ENCODE measurements around the gene ADAT1. TPM values are rescaled to one million over a fixed set of nuclear protein-coding genes. Genes with fewer than 3 reads are reported as not detected.

ADAT1 gene
- total RNA-seq, 1 experiment from 2014 or later, result 44.2 TPM

- no peak for TF ChIP-seq CTCF (IDR thresholded peaks at IDR 0.05 in 2 of 3, conservative IDR thresholded peaks at IDR 0.05 in 1 of 3; ENCODE audit: borderline replicate concordance in 1 of 3, insufficient read depth in 1 of 3, low read depth in 2 of 3, low read length in 2 of 3)
- TF ChIP-seq CBX3 (IDR thresholded peaks at IDR 0.05; ENCODE audit: low read depth), result no peak
- no peak for TF ChIP-seq EZH2phosphoT487 (IDR thresholded peaks at IDR 0.05; ENCODE audit: borderline replicate concordance)
- peak; percentile 81 for TF ChIP-seq EGR1 (IDR thresholded peaks at IDR 0.05; ENCODE audit: low read depth)
- TF ChIP-seq, protein P1, sequence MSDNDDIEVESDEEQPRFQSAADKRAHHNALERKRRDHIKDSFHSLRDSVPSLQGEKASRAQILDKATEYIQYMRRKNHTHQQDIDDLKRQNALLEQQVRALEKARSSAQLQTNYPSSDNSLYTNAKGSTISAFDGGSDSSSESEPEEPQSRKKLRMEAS (IDR thresholded peaks at IDR 0.05), result peak; percentile 92
- TF ChIP-seq POLR2A (IDR thresholded peaks at IDR 0.05; ENCODE audit: borderline replicate concordance, extremely low read depth, insufficient read depth, insufficient read length), result peak; percentile 93
- TF ChIP-seq CEBPB (IDR thresholded peaks at IDR 0.05; ENCODE audit: low read depth), result no peak
- TF ChIP-seq FOSL1 (IDR thresholded peaks at IDR 0.05; ENCODE audit: low read depth), result no peak
- no peak for TF ChIP-seq JUND (IDR thresholded peaks at IDR 0.05)
- no peak for TF ChIP-seq REST (IDR thresholded peaks at IDR 0.05; ENCODE audit: low read depth)
- TF ChIP-seq SP1 (IDR thresholded peaks at IDR 0.05; ENCODE audit: low read depth), result peak; percentile 76
- no peak for TF ChIP-seq ZNF274 (IDR thresholded peaks at IDR 0.05; ENCODE audit: low read depth, low read length)
Measured at GRCh38 chr16:75647492-75648264, 24.6 kb upstream of the ADAT1 start, which contains the start of the genes KARS1 and TERF2IP (continued).
